Neuronal stem cell (in vitro differentiated cells): ENCODE data around the gene PTPRT.

Source experiments
- DNase-seq: peaks from one replicate; pipeline ENCODE4 v3.0.0-alpha.2; 2013; ENCODE audit warnings: low spot score
- H2AFZ ChIP-seq: one replicate; pipeline ENCODE4 v1.6.1; 2013; ENCODE audit warnings: mild to moderate bottlenecking, low read length, inconsistent platforms
- H2AK5ac ChIP-seq: 2 replicates; pipeline ENCODE4 v1.6.1; 2013; ENCODE audit warnings: low read depth, mild to moderate bottlenecking, inconsistent platforms, low read length, moderate library complexity, mixed read lengths
- H2BK120ac ChIP-seq: 2 replicates; pipeline ENCODE4 v1.6.1; 2013; ENCODE audit warnings: low read depth, mild to moderate bottlenecking, inconsistent platforms, low read length, moderate library complexity, mixed read lengths
- H2BK12ac ChIP-seq: one replicate; pipeline ENCODE4 v1.6.1; 2013; ENCODE audit warnings: low read length, inconsistent platforms
- H2BK15ac ChIP-seq: 2 replicates; pipeline ENCODE4 v1.6.1; 2013; ENCODE audit warnings: mild to moderate bottlenecking, low read length, inconsistent platforms, mixed read lengths
- H2BK5ac ChIP-seq: one replicate; pipeline ENCODE4 v1.6.1; 2013; ENCODE audit warnings: inconsistent platforms, mild to moderate bottlenecking, low read length, moderate library complexity
- H3K14ac ChIP-seq: one replicate; pipeline ENCODE4 v1.6.1; 2013; ENCODE audit warnings: low read length, inconsistent platforms
- H3K18ac ChIP-seq: 2 replicates; pipeline ENCODE4 v1.6.1; 2013; ENCODE audit warnings: low read length, inconsistent platforms
- H3K23ac ChIP-seq: 2 replicates; pipeline ENCODE4 v1.6.1; 2013; ENCODE audit warnings: low read depth, mild to moderate bottlenecking, mixed read lengths, low read length, inconsistent platforms; ENCODE audit not compliant: poor library complexity
- H3K27ac ChIP-seq: replicated peaks from 3 replicates; pipeline ENCODE4 v1.5.1; 2013; ENCODE audit warnings: low read length, inconsistent platforms
- H3K27me3 ChIP-seq, 3 experiments: 2 replicates each; pipeline ENCODE4 v1.6.1; 2013; ENCODE audit warnings: low read length in 3 of 3, mild to moderate bottlenecking in 2 of 3, inconsistent platforms in 1 of 3, low read depth in 1 of 3, mixed read lengths in 1 of 3, moderate library complexity in 1 of 3; ENCODE audit not compliant: control insufficient read depth in 3 of 3, insufficient read depth in 3 of 3
- H3K36me3 ChIP-seq, 2 donors: replicated peaks in 1 of 2; 2 replicates each; pipeline ENCODE4 v1.6.1; 2013; ENCODE audit warnings: low read length in 2 of 2; ENCODE audit not compliant: control insufficient read depth in 2 of 2, insufficient read depth in 2 of 2
- H3K4ac ChIP-seq: 2 replicates; pipeline ENCODE4 v1.6.1; 2013; ENCODE audit warnings: inconsistent platforms, mild to moderate bottlenecking, low read length, moderate library complexity
- H3K4me1 ChIP-seq, 2 donors: 1 replicate in 1 of 2; 2 replicates in 1 of 2; pipeline ENCODE4 v1.6.1; 2013; ENCODE audit warnings: low read length in 2 of 2, low read depth in 1 of 2; ENCODE audit not compliant: control insufficient read depth in 2 of 2, insufficient read depth in 1 of 2
- H3K4me2 ChIP-seq: one replicate; pipeline ENCODE4 v1.6.1; 2013; ENCODE audit warnings: mild to moderate bottlenecking, low read length, inconsistent platforms; ENCODE audit not compliant: insufficient read depth, poor library complexity, severe bottlenecking
- H3K4me3 ChIP-seq, 2 donors: 2 replicates each; pipeline ENCODE4 v1.5.1; 2013; ENCODE audit warnings: low read length in 2 of 2, mild to moderate bottlenecking in 2 of 2, inconsistent platforms in 1 of 2, moderate library complexity in 1 of 2
- H3K79me1 ChIP-seq: one replicate; pipeline ENCODE4 v1.6.1; 2013; ENCODE audit warnings: low read depth, mild to moderate bottlenecking, inconsistent platforms, low read length, moderate library complexity
- H3K9ac ChIP-seq: one replicate; pipeline ENCODE4 v1.6.1; 2013; ENCODE audit warnings: mild to moderate bottlenecking, low read depth, low read length, inconsistent platforms; ENCODE audit not compliant: poor library complexity
- H3K9me3 ChIP-seq, 2 donors: replicated peaks in 1 of 2; 2 replicates each; pipeline versions ENCODE3 to v1.6.1; 2013; ENCODE audit warnings: low read length in 2 of 2, mild to moderate bottlenecking in 2 of 2, inconsistent platforms in 1 of 2, low read depth in 1 of 2, mixed read lengths in 1 of 2, moderate library complexity in 1 of 2; ENCODE audit not compliant: control insufficient read depth in 2 of 2, insufficient read depth in 1 of 2
- H4K8ac ChIP-seq: one replicate; pipeline ENCODE4 v1.6.1; 2013; ENCODE audit warnings: low read depth, mild to moderate bottlenecking, inconsistent platforms, low read length, moderate library complexity
- H4K91ac ChIP-seq: one replicate; pipeline ENCODE4 v1.6.1; 2013; ENCODE audit warnings: low read length, low read depth, mild to moderate bottlenecking, inconsistent platforms; ENCODE audit not compliant: poor library complexity
- WGBS, 2 donors: extraction: QIAGEN DNeasy Blood & Tissue Kit; methylation state at CpG; one replicate each; pipeline ENCODE4 v1.1.7; 2013; ENCODE audit warnings: missing lambda C conversion rate in 2 of 2, mixed read lengths in 1 of 2; ENCODE audit not compliant: insufficient read length in 2 of 2, insufficient replicate concordance in 1 of 2; ENCODE audit errors: extremely low coverage in 2 of 2; 5-methylcytosine and 5-hydroxymethylcytosine counted together

The PTPRT gene

DNA sequence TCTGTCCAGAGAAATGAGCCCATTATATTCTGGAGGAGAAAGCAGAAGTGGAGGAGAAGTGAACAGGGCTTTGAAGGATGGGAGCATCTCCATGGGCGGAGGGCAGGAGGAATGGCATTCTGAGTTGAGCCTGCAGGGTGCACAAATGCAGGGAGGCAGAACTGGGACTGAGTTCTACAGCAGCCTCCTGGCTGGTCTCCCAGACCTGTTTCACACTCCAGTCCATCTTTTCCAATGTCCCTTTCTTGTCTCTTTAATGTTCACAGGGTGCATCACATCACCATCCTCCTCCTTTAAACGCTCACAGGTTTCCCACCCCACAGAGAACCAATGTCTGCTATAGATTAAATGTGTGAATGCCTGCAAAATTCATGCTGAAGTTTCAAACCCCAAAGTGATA lies 302.9 kb downstream of the PTPRT start:
- H2BK5ac ChIP-seq, result no peak overlapping the region
- H3K79me1 ChIP-seq, result no peaks in the 10 kb centered on the region
- no peak overlapping the region for H2AFZ ChIP-seq
- H2AK5ac ChIP-seq, result no peak overlapping the region
- WGBS, 2 donors, result no CpG with 5 or more reads among the region's 2 CpGs
- H2BK12ac ChIP-seq, result no peak overlapping the region
- no peak overlapping the region for H4K8ac ChIP-seq
- no peak overlapping the region for H3K4me3 ChIP-seq
- no peak overlapping the region for H3K27ac ChIP-seq
- no peaks in the 10 kb centered on the region for H3K36me3 ChIP-seq
- H4K91ac ChIP-seq, result no peak overlapping the region
- H3K9me3 ChIP-seq, result no peaks in the 10 kb centered on the region
- no peak overlapping the region for H3K4ac ChIP-seq
- no peak overlapping the region for H3K9ac ChIP-seq
- no peak for DNase-seq
- no peak overlapping the region for H2BK15ac ChIP-seq
- no peak overlapping the region for H2BK120ac ChIP-seq
- H3K27me3 ChIP-seq, result no peaks in the 10 kb centered on the region
- H3K18ac ChIP-seq, result peak overlapping the region; percentile 9
- H3K4me2 ChIP-seq, result no peak overlapping the region
- no peaks in the 10 kb centered on the region for H3K4me1 ChIP-seq
- no peak overlapping the region for H3K14ac ChIP-seq
- no peak overlapping the region for H3K23ac ChIP-seq

DNA sequence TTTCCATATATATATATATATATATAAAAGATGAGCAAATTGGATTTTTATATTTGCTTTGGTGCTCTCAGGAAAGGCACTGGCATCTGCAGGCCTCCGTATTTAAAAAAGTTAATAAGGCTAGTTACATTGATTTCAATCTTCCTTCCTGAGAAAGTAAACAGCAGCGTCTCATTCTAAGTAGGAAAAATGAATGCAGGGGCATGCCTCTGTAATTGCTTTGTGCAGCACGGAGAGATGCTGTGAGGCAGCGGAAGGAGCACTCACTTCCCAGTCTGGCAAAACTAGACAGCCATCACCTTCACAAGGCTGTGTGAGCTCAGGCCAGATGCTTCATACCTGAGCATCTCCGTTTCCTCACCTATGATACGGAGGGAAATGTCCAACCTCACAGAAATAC lies 303.7 kb downstream of the PTPRT start:
- DNase-seq, result no peak
- no CpG with 5 or more reads among the region's 6 CpGs for WGBS, 2 donors
- Histone ChIP-seq H3K23ac (no peak overlapping the region), H3K36me3 (no peaks in the 10 kb centered on the region), H2BK12ac (no peak overlapping the region), H3K27ac (no peak overlapping the region), H2AFZ (no peak overlapping the region), H2BK120ac (no peak overlapping the region), H3K4me3 (no peak overlapping the region), H3K14ac (no peak overlapping the region), H3K79me1 (no peaks in the 10 kb centered on the region), H3K9ac (no peak overlapping the region), H2BK15ac (no peak overlapping the region), H3K18ac (no peak overlapping the region), H4K91ac (no peak overlapping the region), H3K4me2 (no peak overlapping the region), H4K8ac (no peak overlapping the region), H2BK5ac (no peak overlapping the region), H3K27me3 (no peaks in the 10 kb centered on the region), H3K4ac (no peak overlapping the region), H3K4me1 (no peaks in the 10 kb centered on the region), H3K9me3 (no peaks in the 10 kb centered on the region), H2AK5ac (no peak overlapping the region)

DNA sequence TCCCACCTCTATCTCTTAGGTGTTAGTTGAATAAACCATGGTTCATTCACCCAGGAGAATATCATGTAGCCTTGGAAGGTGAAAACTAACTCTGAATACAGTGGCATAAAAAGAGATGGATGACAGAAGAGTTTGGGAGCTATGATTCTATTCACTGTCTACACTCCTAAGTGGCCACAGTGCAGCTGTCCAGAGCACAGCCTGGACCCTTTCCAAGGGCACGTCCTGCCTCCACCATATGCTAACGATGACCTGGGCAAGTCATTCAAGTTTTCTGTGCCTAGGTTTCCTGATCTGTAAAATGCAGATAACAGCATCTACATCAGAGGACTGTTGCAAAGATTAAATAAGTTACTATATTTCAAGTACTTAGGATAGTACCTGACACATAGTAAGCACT lies 314.1 kb downstream of the PTPRT start:
- H3K9me3 ChIP-seq, result no peaks in the 10 kb centered on the region
- H3K4ac ChIP-seq, result no peak overlapping the region
- H3K36me3 ChIP-seq, result no peaks in the 10 kb centered on the region
- H3K27me3 ChIP-seq, result no peaks in the 10 kb centered on the region
- H3K27ac ChIP-seq, result no peak overlapping the region
- no peak overlapping the region for H2AFZ ChIP-seq
- no peak overlapping the region for H4K8ac ChIP-seq
- H2BK12ac ChIP-seq, result no peak overlapping the region
- H3K4me2 ChIP-seq, result no peak overlapping the region
- no peak overlapping the region for H3K14ac ChIP-seq
- H3K23ac ChIP-seq, result no peak overlapping the region
- no peak overlapping the region for H2BK15ac ChIP-seq
- H2BK5ac ChIP-seq, result no peak overlapping the region
- no peaks in the 10 kb centered on the region for H3K4me1 ChIP-seq
- H3K18ac ChIP-seq, result no peak overlapping the region
- H3K4me3 ChIP-seq, result no peak overlapping the region
- DNase-seq, result no peak
- H4K91ac ChIP-seq, result no peak overlapping the region
- H2AK5ac ChIP-seq, result no peak overlapping the region
- no peak overlapping the region for H2BK120ac ChIP-seq
- WGBS, 2 donors, result no CpG with 5 or more reads among the region's 2 CpGs
- H3K9ac ChIP-seq, result no peak overlapping the region
- H3K79me1 ChIP-seq, result no peaks in the 10 kb centered on the region

DNA sequence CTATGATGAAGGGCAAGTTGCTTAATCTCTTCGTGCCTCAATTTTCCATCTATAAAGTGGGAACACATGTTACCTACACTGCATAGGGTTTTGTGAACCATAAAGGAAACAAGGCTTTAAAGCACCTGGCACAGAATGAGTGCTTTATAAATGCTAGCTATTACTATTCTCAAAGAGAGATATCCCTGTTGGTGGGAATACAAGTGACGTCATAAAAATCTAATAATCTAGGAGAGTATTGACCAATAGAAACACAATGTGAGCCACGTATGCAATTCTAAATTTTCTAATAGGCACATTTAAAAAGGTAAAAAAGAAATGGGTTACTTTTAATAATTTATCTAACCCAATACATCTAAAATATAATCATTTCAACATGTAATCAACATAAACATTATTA lies 316.4 kb downstream of the PTPRT start:
- Histone ChIP-seq H3K14ac (no peak overlapping the region), H2BK120ac (no peak overlapping the region), H3K4me1 (no peaks in the 10 kb centered on the region), H3K4me2 (no peak overlapping the region), H3K36me3 (no peaks in the 10 kb centered on the region), H3K9me3 (no peaks in the 10 kb centered on the region), H3K79me1 (no peaks in the 10 kb centered on the region), H2BK12ac (no peak overlapping the region), H3K4me3 (no peak overlapping the region), H4K91ac (no peak overlapping the region), H3K27ac (no peak overlapping the region), H3K18ac (no peak overlapping the region), H3K4ac (no peak overlapping the region), H3K9ac (no peak overlapping the region), H2AFZ (no peak overlapping the region), H2BK15ac (no peak overlapping the region), H4K8ac (no peak overlapping the region), H3K27me3 (no peaks in the 10 kb centered on the region), H2AK5ac (no peak overlapping the region), H2BK5ac (no peak overlapping the region), H3K23ac (no peak overlapping the region)
- WGBS, 2 donors, result no CpG with 5 or more reads among the region's 3 CpGs
- DNase-seq, result no peak
